ENCODE results near the gene PGGHG.
"Not testable (repeated sequence)": the region's sequence is repeated elsewhere in the genome, so short reads cannot be mapped to it uniquely, and the experiment has no call there.

PGGHG gene

GRCh38 chr11:282171-282570 lies 6.8 kb upstream of the PGGHG start:
- DNase-seq (ENCODE audit: low read depth): no peak
- TF ChIP-seq CTCF (IDR thresholded peaks at IDR 0.05; ENCODE audit: insufficient read depth, low read depth, low read length, missing control alignments): no peak
- H3K4me3 ChIP-seq (ENCODE audit: low read length): no peak overlapping the region

GRCh38 chr11:282630-283360 lies 6.1 kb upstream of the PGGHG start:
- H3K4me3 ChIP-seq (ENCODE audit: low read length): no peak overlapping the region
- DNase-seq (ENCODE audit: low read depth): no peak
- TF ChIP-seq CTCF (IDR thresholded peaks at IDR 0.05; ENCODE audit: insufficient read depth, low read depth, low read length, missing control alignments): no peak

GRCh38 chr11:283405-284104 lies 5.4 kb upstream of the PGGHG start:
- no peak for TF ChIP-seq CTCF (IDR thresholded peaks at IDR 0.05; ENCODE audit: insufficient read depth, low read depth, low read length, missing control alignments)

GRCh38 chr11:284105-285020 lies 4.6 kb upstream of the PGGHG start:
- TF ChIP-seq CTCF (IDR thresholded peaks at IDR 0.05; ENCODE audit: insufficient read depth, low read depth, low read length, missing control alignments): no peak
- no peak overlapping the region for H3K4me3 ChIP-seq (ENCODE audit: low read length)

More at GRCh38 chr11:283405-284104, 5.4 kb upstream of the PGGHG start:
- DNase-seq (ENCODE audit: low read depth): peak; percentile 51
- no peak overlapping the region for H3K4me3 ChIP-seq (ENCODE audit: low read length)

GRCh38 chr11:285021-285893 lies 3.7 kb upstream of the PGGHG start:
- DNase-seq (ENCODE audit: low read depth): no peak
- H3K4me3 ChIP-seq (ENCODE audit: low read length): no peak overlapping the region
- TF ChIP-seq CTCF (IDR thresholded peaks at IDR 0.05; ENCODE audit: insufficient read depth, low read depth, low read length, missing control alignments): no peak

More at GRCh38 chr11:284105-285020, 4.6 kb upstream of the PGGHG start:
- DNase-seq (ENCODE audit: low read depth): no peak

GRCh38 chr11:285894-286220 lies 3.1 kb upstream of the PGGHG start:
- no peak overlapping the region for H3K4me3 ChIP-seq (ENCODE audit: low read length)
- no peak for DNase-seq (ENCODE audit: low read depth)
- no peak for TF ChIP-seq CTCF (IDR thresholded peaks at IDR 0.05; ENCODE audit: insufficient read depth, low read depth, low read length, missing control alignments)

GRCh38 chr11:286977-287820 lies 1.7 kb upstream of the PGGHG start:
- DNase-seq (ENCODE audit: low read depth); H3K4me3 ChIP-seq (ENCODE audit: low read length): not testable (repeated sequence)

All from epithelial cell of esophagus (primary cell).